ENCODE measurements around the gene FRMPD2.
"Not testable (repeated sequence)": the region's sequence is repeated elsewhere in the genome, so short reads cannot be mapped to it uniquely, and the experiment has no call there.

FRMPD2 gene

DNA sequence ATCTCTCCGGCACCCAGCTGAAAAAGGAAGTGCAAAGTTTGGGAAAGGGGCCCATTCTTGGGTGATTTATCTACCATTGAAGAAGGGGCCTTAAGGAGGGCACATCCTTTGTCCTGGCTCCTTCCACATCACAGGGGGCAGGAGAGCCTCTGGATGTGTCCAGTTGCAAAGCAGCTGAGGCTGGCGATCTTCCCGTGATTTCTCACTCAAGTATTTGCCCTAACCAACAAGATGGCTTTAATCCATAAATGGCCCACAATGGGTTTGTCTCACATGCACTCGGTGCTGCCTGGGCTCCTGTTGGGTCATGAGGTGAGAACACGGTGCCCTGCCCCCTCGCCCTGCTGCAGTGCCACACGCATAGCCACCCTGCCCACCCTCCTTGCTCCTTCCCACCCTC, 14.2 kb upstream of the FRMPD2 start:
- DNase-seq (ENCODE audit: insufficient read length, low spot score) (no peak), FAIRE-seq (no peak)
- TF ChIP-seq, protein P1, sequence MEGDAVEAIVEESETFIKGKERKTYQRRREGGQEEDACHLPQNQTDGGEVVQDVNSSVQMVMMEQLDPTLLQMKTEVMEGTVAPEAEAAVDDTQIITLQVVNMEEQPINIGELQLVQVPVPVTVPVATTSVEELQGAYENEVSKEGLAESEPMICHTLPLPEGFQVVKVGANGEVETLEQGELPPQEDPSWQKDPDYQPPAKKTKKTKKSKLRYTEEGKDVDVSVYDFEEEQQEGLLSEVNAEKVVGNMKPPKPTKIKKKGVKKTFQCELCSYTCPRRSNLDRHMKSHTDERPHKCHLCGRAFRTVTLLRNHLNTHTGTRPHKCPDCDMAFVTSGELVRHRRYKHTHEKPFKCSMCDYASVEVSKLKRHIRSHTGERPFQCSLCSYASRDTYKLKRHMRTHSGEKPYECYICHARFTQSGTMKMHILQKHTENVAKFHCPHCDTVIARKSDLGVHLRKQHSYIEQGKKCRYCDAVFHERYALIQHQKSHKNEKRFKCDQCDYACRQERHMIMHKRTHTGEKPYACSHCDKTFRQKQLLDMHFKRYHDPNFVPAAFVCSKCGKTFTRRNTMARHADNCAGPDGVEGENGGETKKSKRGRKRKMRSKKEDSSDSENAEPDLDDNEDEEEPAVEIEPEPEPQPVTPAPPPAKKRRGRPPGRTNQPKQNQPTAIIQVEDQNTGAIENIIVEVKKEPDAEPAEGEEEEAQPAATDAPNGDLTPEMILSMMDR (IDR thresholded peaks at IDR 0.05; ENCODE audit: insufficient read depth, missing control alignments), result no peak

DNA sequence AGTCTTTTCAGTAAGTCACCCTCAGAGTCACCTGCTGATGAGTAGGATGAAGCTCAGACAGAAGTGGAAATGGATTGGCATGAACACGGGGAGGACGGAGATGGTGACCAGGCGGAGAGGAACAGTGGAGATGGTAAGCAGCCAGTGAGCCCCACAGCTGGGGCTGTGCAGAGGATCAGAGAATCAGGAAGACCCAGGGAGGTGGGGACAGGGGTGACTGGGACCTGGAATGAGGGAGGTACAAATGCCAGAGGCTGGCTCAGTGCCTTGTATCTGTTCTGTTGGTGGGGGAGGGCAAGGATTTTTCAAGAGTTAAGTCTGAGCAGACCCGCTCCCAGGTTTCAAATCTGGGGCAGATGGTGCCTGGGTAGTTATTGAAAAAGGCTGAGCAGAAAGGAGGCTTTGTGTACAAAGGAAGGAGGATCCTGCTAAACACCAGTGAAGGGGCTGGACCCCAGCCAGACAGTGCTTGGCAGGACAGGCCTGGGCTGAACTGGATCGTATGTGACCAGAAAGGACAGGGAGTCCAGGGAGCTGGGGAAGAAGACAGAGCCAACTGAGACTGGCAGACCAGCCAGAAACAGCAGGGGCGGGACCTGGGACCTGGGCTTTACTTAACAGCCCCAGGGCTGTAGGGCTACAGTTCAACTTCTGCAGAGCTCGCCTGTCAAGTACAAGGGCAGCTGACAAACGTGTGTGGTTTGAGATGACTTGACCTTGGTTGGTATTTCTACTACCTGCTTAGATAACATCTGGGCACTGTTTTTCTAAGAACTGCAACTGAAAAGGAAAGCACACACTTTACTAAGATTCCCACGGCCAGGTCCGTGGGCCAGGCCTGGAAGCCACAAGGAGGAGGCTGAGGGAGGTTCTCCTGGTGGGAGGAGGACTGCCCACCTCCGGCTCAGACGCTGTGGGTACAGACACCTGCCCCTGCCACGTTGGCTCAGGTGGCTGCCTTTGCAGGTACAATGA, 13.2 kb upstream of the FRMPD2 start:
- TF ChIP-seq, protein P1 (IDR thresholded peaks at IDR 0.05; ENCODE audit: insufficient read depth, missing control alignments), result no peak
- no peak for FAIRE-seq

DNA sequence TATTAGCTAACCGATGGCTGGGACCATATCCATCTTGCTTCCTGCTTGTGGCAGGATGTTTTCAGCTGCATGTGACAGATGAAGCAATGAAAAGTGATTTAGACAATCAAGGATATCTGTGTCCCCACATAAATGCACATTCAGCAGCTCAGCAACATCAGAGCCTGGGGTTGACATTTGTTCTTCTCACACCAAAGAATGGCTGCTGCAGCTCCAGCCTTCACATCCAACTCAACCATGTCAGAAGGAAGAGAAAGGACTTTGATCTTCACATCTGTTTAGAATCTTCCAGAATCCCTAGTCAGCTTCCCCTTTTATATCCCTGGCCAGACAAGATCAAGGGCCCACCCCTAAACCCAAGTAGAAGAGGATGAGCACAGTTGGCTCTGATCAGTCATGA, 11.9 kb upstream of the FRMPD2 start:
- DNase-seq (ENCODE audit: insufficient read length, low spot score) (no peak), FAIRE-seq (no peak)
- TF ChIP-seq, protein P1 (IDR thresholded peaks at IDR 0.05; ENCODE audit: insufficient read depth, missing control alignments), result no peak

More for the DNA sequence above, 13.2 kb upstream of the FRMPD2 start:
- no peak for DNase-seq (ENCODE audit: insufficient read length, low spot score)

DNA sequence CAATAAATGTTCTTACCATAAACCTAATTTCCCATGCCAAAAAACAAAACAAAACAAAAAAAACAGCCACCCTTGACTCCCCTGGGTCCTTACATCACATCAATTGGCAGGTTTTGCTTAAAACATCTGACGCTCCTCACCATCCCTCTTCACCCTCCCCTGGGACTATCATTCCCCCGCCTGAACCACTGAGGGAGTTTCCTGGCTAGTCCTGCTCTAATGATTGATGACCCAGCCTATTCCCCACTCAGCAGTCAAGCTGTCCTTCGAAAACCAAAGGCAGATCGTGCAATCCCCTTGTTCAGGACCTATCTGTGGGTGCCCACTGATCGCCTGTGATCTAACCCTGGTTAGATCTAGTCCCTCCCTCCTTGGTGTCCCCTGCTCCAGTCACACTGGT, 11.2 kb upstream of the FRMPD2 start:
- DNase-seq (ENCODE audit: insufficient read length, low spot score), result no peak
- no peak for FAIRE-seq
- TF ChIP-seq, protein P1 (IDR thresholded peaks at IDR 0.05; ENCODE audit: insufficient read depth, missing control alignments), result no peak

DNA sequence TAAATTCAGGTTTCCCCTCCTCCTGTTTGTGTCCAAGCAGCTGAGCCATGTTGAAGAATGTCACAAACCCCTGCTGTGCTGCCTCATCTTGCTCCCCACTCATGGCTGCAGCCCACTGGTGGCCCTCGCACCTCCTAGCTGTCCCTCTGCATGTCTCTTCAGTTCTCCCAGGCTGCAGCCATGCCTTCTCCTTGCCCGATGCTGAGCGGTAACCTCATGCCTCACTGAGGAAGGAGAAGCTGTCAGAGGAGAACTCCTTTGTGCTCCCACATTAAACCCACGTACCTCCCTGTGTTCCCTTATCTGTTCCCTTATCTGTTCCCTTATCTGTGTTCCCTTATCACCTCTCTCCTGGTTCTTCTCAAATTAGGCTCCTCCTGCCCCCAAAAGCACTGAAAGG, 10.3 kb upstream of the FRMPD2 start:
- DNase-seq (ENCODE audit: insufficient read length, low spot score) (no peak), FAIRE-seq (no peak)
- TF ChIP-seq, protein P1 (IDR thresholded peaks at IDR 0.05; ENCODE audit: insufficient read depth, missing control alignments), result no peak

DNA sequence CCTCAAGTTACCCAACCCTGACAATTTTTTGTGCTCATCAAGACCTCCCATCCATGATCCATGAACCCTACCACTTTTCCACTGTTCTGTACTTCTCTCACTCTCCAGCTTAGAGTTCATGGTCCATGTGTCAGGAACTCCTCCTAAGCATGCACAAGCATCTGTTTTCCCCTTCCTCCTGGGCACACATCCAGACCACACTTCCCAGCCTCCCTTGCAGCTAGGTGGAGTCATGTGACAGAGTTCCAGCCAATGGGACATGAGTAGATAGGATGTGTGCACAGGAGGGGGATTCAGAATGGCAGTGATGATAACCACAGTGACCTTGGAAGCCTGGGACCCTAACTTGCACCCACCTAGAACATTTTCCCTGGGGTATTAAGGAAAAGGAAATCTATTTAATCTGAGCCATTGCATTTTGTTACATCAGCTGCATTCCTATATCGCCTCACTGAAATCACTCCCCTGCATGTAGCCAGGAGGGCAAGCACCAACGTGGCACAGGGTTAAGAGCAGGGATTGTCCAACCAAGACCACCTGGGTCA, 9.6 kb upstream of the FRMPD2 start:
- DNase-seq (ENCODE audit: insufficient read length, low spot score) (no peak), FAIRE-seq (no peak)
- TF ChIP-seq, protein P1 (IDR thresholded peaks at IDR 0.05; ENCODE audit: insufficient read depth, missing control alignments), result no peak

DNA sequence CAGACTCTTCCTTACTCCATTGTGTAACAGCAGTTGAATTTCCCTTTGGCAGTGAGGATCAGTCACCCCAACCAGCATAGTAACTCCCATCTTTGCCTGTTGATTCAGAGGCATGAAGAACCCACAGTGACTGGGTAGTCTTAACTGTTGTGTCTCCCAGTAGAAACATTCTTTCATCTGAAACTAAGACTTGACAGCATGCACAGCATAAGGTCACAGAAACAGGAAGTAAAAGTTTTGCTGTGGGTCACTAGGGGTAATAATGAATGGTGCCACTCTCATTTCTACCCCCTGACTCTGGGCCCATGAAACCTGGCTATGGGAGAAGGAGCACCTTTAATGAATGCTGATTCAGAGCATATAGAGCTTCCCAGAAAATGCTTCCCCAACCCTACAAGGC, 8.3 kb upstream of the FRMPD2 start:
- DNase-seq (ENCODE audit: insufficient read length, low spot score), result no peak
- FAIRE-seq, result no peak

DNA sequence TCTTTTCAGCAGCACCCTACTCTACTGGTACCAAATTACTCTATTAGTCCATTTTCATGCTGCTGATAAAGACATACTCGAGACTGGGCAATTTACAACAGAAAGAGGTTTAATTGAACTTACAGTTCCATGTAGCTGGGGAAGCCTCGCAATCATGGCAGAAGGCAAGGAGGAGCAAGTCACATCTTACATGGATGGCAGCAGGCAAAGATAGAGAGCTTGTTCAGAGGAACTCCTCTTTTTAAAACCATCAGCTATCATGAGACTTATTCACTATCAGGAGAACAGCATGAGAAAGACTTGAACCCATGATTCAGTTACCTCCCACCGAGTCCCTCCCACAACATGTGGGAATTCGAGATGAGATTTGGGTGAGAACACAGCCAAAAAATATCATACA, 7.2 kb upstream of the FRMPD2 start:
- FAIRE-seq; DNase-seq (ENCODE audit: insufficient read length, low spot score): not testable (repeated sequence)

More for the DNA sequence above, 8.3 kb upstream of the FRMPD2 start:
- TF ChIP-seq, protein P1 (IDR thresholded peaks at IDR 0.05; ENCODE audit: insufficient read depth, missing control alignments), result no peak

Data from D721Med (cell line).